Superior temporal gyrus (tissue), 1 donor: ENCODE data around the gene CAPN15.
A peak's percentile ranks its signal among the peaks of the same experiment; 100 is the strongest.
"Not testable (repeated sequence)": the region's sequence is repeated elsewhere in the genome, so short reads cannot be mapped to it uniquely, and the experiment has no call there.

Experiments
- DNase-seq: peaks from one replicate; pipeline ENCODE4 v3.0.0-alpha.2; 2016; ENCODE audit errors: extremely low spot score

CAPN15 gene

GRCh38 chr16:527015-527903 lies at the start of gene CAPN15:
Gene CAPN15, plus strand, starts transcription at chr16:527712. Its CDS starts 19,127 bp downstream, at chr16:546839.
- DNase-seq, result peak; percentile 81

GRCh38 chr16:478287-478686 lies 49.2 kb upstream of the CAPN15 start:
- DNase-seq, result not testable (repeated sequence)

DNA sequence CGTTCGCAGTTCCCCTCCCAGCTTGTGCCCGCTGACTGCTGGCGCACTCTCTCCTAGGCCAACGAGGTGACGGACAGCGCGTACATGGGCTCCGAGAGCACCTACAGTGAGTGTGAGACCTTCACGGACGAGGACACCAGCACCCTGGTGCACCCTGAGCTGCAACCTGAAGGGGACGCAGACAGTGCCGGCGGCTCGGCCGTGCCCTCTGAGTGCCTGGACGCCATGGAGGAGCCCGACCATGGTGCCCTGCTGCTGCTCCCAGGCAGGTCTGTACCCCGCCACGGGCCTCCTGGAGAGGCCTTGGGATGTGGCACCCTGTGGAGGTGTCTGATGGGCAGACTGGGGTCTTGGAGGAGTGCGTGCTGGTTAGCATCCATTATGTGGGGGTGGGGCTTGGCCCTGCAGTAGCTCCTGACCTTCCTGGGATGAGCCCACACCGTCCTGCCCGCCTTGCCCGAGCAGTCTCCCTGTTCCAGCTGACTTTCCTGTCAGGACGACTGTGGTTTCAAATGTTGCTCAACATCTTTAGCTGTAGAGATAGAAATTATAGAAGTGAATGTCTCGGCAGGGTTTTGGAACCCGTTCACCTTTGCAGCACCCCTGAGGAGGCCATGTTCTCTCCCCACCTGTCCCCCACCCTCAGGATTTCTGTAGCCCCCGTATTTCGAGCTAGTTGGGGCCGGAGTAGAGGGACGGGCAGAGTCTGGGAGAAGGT lies 44.9 kb upstream of the CAPN15 start:
- DNase-seq, result no peak

DNA sequence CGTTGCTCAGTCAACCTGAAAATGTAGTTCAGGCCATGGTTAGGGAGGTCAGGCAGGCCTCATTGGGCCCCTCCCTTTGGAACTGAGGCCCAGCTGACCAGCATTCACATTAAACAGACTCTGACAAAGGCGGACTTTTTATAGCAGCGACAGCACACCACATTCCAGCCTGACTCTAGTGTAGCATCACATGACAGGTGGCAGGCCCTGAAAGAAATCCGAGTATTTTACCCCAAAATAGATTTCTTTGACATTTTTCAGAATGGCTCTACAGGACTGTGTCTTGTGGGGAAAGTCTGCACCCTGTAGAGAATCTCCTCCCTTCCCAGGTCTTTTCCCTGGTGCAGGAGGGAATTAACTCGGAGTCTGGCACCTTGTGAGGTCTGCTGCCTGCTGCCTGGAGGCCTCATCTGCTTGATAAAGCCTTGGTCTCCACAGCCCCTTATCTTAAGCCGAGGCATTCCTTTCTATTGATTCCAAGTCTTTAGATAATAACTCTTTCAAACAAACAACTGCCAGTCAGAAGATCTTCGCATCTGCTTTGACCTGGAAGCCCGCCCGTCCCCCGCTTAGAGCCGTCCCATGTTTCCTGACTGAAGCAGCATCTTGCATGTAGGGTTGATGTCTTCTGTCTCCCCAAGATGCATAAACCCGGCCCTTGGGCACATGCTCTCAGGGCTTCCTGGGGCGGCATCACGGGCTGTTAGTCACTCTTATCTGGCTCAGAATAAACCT lies 44.0 kb upstream of the CAPN15 start:
- DNase-seq, result peak; percentile 84

DNA sequence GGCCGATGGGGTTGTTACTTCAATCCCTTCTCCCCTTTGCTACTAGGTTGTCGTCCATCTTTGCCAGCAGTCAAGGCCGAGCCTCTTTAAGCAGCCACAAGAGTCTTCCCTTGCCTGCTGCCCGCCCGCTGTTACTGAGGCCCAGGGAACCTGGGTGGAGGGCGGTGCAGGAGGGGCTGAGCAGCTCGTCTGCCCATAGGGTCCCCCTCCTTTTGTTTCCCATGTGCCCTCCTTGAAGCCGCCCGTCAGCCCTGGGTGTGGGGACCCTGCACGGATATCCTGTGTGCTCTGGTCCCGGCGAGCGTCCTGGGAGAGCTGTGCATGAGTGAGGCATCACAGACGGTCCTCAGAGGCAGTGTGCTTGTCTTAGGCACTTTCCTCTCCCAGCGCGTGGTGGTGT lies 37.9 kb upstream of the CAPN15 start:
- no peak for DNase-seq

- no peak for DNase-seq
Measured at GRCh38 chr16:490768-491167, 36.7 kb upstream of the CAPN15 start.

GRCh38 chr16:491220-491919 lies 36.1 kb upstream of the CAPN15 start:
- no peak for DNase-seq

GRCh38 chr16:492211-492875 lies 35.2 kb upstream of the CAPN15 start:
- no peak for DNase-seq

GRCh38 chr16:494676-495075 lies 32.8 kb upstream of the CAPN15 start:
- DNase-seq, result not testable (repeated sequence)

GRCh38 chr16:495127-495748 lies 32.3 kb upstream of the CAPN15 start:
- no peak for DNase-seq

DNA sequence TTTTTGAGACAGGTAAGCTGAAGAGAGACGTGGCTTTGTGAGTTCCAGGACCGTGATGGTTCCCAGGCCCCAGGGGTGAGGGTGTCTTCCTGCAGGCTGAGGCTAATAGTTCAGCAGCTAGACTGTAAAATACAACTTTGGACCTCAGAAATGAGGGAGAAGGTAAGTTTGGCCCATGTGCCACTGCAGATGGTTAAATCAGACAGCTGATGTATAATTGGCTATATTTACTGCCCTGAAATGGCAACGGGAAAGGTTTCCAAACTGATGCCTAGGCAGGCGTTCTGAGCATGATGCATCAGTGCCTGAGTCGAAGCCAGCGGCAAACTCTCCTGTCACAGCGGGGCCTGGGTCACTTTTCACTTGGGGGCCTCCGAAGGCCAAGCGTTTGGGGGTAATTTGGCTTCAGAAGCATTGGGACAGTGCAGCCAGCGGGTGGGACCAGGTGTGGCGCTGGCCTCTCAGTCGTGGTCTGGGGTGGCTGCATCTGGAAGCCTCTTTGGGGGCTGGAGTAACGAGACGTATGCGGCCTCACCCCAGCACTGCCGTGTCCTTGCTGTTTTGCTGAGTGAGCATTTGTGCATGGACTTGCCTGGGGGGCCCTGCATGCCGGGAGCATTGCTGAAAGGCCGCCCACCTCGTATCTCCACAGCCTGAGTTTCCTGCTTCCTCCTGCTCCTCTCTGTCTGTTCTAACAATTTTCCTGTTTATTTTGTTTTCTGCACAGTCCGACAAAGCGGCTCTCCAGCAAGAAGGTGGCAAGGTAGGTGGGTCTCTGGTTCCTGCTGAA lies 31.2 kb upstream of the CAPN15 start:
- no peak for DNase-seq

- no peak for DNase-seq
Measured at GRCh38 chr16:497258-497657, 30.3 kb upstream of the CAPN15 start.

GRCh38 chr16:499924-500323 lies 27.6 kb upstream of the CAPN15 start:
- DNase-seq, result no peak

DNA sequence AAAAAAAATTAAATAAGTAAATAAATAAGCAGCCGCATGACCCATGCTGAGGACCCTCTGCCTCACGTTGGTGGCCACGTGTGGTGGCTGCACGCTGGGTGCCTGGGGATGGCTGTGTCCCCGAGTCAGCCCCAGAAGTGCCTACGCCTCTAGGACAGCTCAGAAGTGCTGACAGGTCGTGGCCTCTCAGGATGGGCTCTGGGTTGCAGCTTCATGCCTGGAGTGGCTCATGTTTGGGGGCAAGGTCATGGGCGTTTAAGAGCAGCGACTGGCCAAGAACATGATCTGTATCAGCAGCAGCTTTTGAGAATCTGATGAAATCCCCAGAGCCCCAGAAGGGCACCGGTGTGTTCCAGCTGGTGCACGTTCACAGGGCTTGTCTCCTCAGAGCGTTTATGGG lies 26.8 kb upstream of the CAPN15 start:
- no peak for DNase-seq

- no peak for DNase-seq
Measured at GRCh38 chr16:502179-502943, 25.2 kb upstream of the CAPN15 start.

DNA sequence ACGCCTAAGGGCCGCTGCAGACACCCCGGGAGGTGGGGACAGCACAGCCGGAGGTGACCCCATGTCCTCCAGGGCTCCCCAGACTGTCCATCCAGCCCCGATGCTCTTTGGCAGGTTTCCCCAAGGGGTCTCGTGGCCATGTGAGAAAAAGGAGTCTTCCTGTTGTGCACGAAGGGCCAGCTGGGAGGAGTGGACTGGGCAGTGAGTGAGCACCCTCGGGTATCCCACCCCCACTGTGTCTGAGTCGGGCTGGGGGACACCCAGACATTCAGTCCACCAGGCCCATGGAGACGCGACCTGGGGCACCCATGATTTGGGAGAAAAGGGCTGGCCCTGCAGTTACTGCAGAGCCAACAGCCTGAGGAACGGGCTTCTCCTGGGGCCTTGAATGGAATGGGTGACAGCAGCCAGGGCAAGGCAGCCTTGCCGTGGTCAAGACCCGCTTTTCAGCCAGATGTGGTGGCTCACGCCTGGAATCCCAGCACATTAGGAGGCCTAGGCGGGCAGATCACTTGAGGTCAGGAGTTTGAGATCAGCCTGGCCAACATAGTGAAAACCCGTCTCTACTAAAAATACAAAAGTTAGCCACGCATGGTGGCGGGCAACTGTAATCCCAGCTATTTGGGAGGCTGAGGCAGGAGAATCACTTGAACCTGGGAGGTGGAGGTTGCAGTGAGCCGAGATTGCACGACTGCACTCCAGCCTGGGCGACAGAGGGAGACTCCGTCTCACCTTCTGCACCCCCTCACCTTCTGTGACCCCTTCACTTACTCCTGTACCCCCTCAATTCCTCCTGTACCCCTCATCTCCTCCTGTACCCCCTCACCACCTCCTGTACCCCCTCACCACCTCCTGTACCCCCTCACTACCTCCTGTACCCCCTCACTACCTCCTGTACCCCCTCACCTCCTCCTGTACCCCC lies 24.1 kb upstream of the CAPN15 start:
- DNase-seq, result no peak

DNA sequence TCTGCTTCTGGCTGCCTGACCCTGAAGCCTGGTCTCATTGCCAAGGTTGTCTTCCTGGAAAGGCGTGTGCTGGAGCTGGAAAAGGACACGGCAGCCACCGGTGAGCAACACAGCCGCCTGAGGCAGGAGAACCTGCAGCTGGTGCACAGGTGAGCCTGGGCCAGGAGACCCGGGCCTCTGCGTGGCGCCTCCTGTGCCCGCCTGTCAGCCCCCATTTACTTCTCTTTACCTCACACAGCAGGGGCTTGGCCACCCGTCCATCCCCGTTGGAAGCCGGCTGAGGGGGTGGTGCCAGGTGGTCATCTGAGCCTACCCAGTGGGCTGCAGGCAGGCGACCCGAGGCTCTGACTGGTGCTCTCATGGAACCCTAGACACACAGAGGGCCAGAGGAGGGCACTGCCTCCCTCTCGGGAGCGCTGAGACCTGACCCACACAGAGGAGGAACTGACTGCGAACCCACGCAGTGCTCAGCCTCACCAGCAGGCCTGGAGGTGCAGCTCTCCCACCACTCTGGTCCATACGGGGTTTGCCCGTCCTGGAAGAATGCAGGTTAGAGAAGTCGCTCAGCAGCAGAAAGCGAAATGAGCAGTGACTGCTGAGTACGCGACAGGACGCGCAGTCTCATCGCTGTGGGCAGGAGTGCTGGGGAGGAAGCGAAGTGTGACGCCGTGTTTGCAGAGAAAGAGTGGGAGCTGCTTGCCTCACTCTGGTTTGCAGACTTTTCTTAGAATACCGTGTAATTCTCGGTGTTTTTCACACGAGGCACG lies 21.9 kb upstream of the CAPN15 start:
- peak; percentile 44 for DNase-seq
